Vagina (tissue), 2 donors: ENCODE results near the gene KRT81.
A peak's percentile ranks its signal among the peaks of the same experiment; 100 is the strongest.

Experiments
- POLR2A ChIP-seq, 2 donors: fragments of 450-650 bp; IDR thresholded peaks; one replicate each; pipeline ENCODE4 v1.6.1; 2017; ENCODE audit warnings: antibody characterized with exemption in 2 of 2, mild to moderate bottlenecking in 2 of 2, moderate library complexity in 2 of 2
- POLR2AphosphoS5 ChIP-seq, 2 donors: sonication (generic); formaldehyde crosslinking; IDR thresholded peaks; one replicate each; pipeline ENCODE4 v1.9.0; 2017; ENCODE audit warnings: antibody characterized with exemption in 2 of 2, mild to moderate bottlenecking in 2 of 2, low read depth in 1 of 2; ENCODE audit not compliant: insufficient read depth in 1 of 2
- TF ChIP-seq, protein P1 (sequence below), 3 experiments: fragments of 450-650 bp in 2 of 3; fragments of 200-600 bp in 1 of 3; sonication (generic) in 1 of 3; IDR thresholded peaks; one replicate each; pipeline ENCODE4 v1.5.1; 2017 to 2019; ENCODE audit warnings: antibody characterized with exemption in 3 of 3, mild to moderate bottlenecking in 2 of 3, moderate library complexity in 2 of 3

DNA sequence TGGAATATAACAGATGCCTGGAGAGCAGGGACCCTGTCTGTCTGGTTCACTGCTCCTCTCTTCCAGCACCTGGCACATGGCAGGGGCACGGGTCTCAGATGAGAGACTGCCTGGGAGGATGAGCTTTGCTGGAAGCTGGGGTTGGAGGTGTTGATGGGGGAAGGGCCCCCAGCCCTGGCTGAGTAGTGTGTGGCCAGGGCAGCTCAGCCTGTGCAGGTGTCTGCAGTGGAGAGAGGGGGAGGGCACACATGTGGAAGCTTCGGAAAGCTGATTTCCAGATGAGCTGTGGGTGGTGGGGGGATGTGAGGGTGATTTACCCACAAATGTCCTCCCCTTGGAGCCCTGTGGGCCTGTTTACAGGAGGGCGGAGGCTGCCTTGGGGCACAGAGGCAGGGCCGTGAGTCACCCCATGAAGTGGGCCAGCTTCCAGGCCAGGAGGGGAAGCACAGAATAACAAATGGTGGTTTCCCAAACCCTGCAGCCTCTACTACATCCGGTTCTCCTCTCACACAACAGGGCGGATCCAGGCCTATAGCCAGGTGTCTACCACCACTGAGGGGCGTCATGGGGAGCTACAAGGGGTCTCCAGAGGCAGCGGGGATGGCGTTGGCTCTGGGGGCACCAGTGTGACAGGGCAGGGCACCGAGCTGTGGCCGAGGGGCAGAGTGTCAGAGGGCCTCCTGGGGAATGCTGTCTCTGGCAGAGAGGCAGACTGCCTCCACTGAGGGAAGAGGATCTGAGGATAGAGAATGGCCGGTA is 47.3 kb downstream of the KRT81 start:
- TF ChIP-seq, protein P1, sequence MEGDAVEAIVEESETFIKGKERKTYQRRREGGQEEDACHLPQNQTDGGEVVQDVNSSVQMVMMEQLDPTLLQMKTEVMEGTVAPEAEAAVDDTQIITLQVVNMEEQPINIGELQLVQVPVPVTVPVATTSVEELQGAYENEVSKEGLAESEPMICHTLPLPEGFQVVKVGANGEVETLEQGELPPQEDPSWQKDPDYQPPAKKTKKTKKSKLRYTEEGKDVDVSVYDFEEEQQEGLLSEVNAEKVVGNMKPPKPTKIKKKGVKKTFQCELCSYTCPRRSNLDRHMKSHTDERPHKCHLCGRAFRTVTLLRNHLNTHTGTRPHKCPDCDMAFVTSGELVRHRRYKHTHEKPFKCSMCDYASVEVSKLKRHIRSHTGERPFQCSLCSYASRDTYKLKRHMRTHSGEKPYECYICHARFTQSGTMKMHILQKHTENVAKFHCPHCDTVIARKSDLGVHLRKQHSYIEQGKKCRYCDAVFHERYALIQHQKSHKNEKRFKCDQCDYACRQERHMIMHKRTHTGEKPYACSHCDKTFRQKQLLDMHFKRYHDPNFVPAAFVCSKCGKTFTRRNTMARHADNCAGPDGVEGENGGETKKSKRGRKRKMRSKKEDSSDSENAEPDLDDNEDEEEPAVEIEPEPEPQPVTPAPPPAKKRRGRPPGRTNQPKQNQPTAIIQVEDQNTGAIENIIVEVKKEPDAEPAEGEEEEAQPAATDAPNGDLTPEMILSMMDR (IDR thresholded peaks at IDR 0.05), result no peak
- TF ChIP-seq POLR2AphosphoS5 (IDR thresholded peaks at IDR 0.05; ENCODE audit: insufficient read depth in 1 of 2, low read depth in 1 of 2), result peak; percentile 38 to 60
- TF ChIP-seq POLR2A (IDR thresholded peaks at IDR 0.05), result no peak
